H9 (cell line): ENCODE measurements around the gene YY1. TPM values are rescaled to one million over a fixed set of nuclear protein-coding genes. Genes with fewer than 3 reads are reported as not detected.
A peak's percentile ranks its signal among the peaks of the same experiment; 100 is the strongest.

Source experiments
- DNase-seq: peaks from one replicate; pipeline ENCODE4 v3.0.0-alpha.2; 2017
- H2AFZ ChIP-seq: one replicate; pipeline ENCODE4 v1.6.1; 2013; ENCODE audit warnings: mild to moderate bottlenecking, low read length, control low read depth, moderate library complexity
- H2AK5ac ChIP-seq: 2 replicates; pipeline ENCODE4 v1.6.1; 2013; ENCODE audit warnings: low read length, control low read depth, mixed read lengths; ENCODE audit not compliant: insufficient read length
- H2BK120ac ChIP-seq: one replicate; pipeline ENCODE4 v1.6.1; 2013; ENCODE audit warnings: low read depth, mild to moderate bottlenecking, low read length, control low read depth, inconsistent platforms; ENCODE audit not compliant: poor library complexity, severe bottlenecking
- H2BK12ac ChIP-seq: 2 replicates; pipeline ENCODE4 v1.6.1; 2013; ENCODE audit warnings: low read length, control low read depth, mixed read lengths, low read depth; ENCODE audit not compliant: insufficient read length
- H2BK15ac ChIP-seq: 2 replicates; pipeline ENCODE4 v1.6.1; 2013; ENCODE audit warnings: low read depth, low read length, control low read depth
- H2BK20ac ChIP-seq: one replicate; pipeline ENCODE4 v1.6.1; 2013; ENCODE audit warnings: low read depth, mild to moderate bottlenecking, low read length, control low read depth, inconsistent platforms; ENCODE audit not compliant: poor library complexity, severe bottlenecking
- H2BK5ac ChIP-seq: 2 replicates; pipeline ENCODE4 v1.6.1; 2013; ENCODE audit warnings: low read length, control low read depth, mixed read lengths; ENCODE audit not compliant: insufficient read length
- H3K14ac ChIP-seq: 2 replicates; pipeline ENCODE4 v1.6.1; 2013; ENCODE audit warnings: low read length, control low read depth; ENCODE audit not compliant: insufficient read depth
- H3K18ac ChIP-seq: 2 replicates; pipeline ENCODE4 v1.6.1; 2013; ENCODE audit warnings: low read depth, mild to moderate bottlenecking, mixed read lengths, low read length, control low read depth; ENCODE audit not compliant: insufficient read length
- H3K23ac ChIP-seq: 2 replicates; pipeline ENCODE4 v1.6.1; 2013; ENCODE audit warnings: low read length, control low read depth, mixed read lengths, low read depth; ENCODE audit not compliant: insufficient read length
- H3K23me2 ChIP-seq: 2 replicates; pipeline ENCODE4 v1.6.1; 2013; ENCODE audit warnings: low read depth, mild to moderate bottlenecking, mixed read lengths, low read length, control low read depth; ENCODE audit not compliant: insufficient read length, poor library complexity, severe bottlenecking
- H3K27ac ChIP-seq: 2 replicates; pipeline ENCODE4 v1.5.1; 2013; ENCODE audit warnings: low read length, control low read depth, mixed read lengths, low read depth; ENCODE audit not compliant: insufficient read length
- H3K27me3 ChIP-seq: 2 replicates; pipeline ENCODE4 v1.6.1; 2013; ENCODE audit warnings: low read length, control low read depth, inconsistent platforms; ENCODE audit not compliant: insufficient read depth
- H3K4ac ChIP-seq: 2 replicates; pipeline ENCODE4 v1.6.1; 2013; ENCODE audit warnings: low read depth, mild to moderate bottlenecking, control low read depth, inconsistent platforms, low read length, moderate library complexity
- H3K4me1 ChIP-seq: 2 replicates; pipeline ENCODE4 v1.6.1; 2013; ENCODE audit warnings: low read length, control low read depth, inconsistent platforms; ENCODE audit not compliant: insufficient read depth
- H3K4me2 ChIP-seq: 2 replicates; pipeline ENCODE4 v1.6.1; 2013; ENCODE audit warnings: low read length, control low read depth, mixed read lengths; ENCODE audit not compliant: insufficient read length, insufficient read depth
- H3K56ac ChIP-seq: 2 replicates; pipeline ENCODE4 v1.6.1; 2013; ENCODE audit warnings: low read depth, mild to moderate bottlenecking, mixed read lengths, low read length, control low read depth; ENCODE audit not compliant: insufficient read length
- H3K79me1 ChIP-seq: 2 replicates; pipeline ENCODE4 v1.6.1; 2013; ENCODE audit warnings: low read depth, mild to moderate bottlenecking, moderate library complexity, low read length, control low read depth, inconsistent platforms; ENCODE audit not compliant: insufficient read depth, poor library complexity, severe bottlenecking
- H3K79me2 ChIP-seq: 2 replicates; pipeline ENCODE4 v1.6.1; 2013; ENCODE audit warnings: low read length, control low read depth, inconsistent platforms; ENCODE audit not compliant: insufficient read depth
- H3K9ac ChIP-seq: 2 replicates; pipeline ENCODE4 v1.6.1; 2013; ENCODE audit warnings: low read length, control low read depth, mixed read lengths; ENCODE audit not compliant: insufficient read length; ENCODE audit errors: extremely low read depth
- H3K9me3 ChIP-seq: one replicate; pipeline ENCODE4 v1.6.1; 2013; ENCODE audit warnings: low read depth, low read length, inconsistent platforms; ENCODE audit not compliant: control insufficient read depth
- H3T11ph ChIP-seq: one replicate; pipeline ENCODE4 v1.6.1; 2013; ENCODE audit warnings: mild to moderate bottlenecking, low read length, control low read depth, inconsistent platforms
- H4K20me1 ChIP-seq: one replicate; pipeline ENCODE4 v1.6.1; 2013; ENCODE audit not compliant: control insufficient read depth, insufficient read length, insufficient read depth
- H4K5ac ChIP-seq: 2 replicates; pipeline ENCODE4 v1.6.1; 2013; ENCODE audit warnings: low read depth, mild to moderate bottlenecking, mixed read lengths, low read length, control low read depth; ENCODE audit not compliant: insufficient read length
- H4K8ac ChIP-seq: replicated peaks from 2 replicates; pipeline ENCODE4 v1.6.1; 2013; ENCODE audit warnings: low read length, control low read depth, mixed read lengths, low read depth; ENCODE audit not compliant: insufficient read length
- H4K91ac ChIP-seq: 2 replicates; pipeline ENCODE4 v1.6.1; 2013; ENCODE audit warnings: low read depth, mild to moderate bottlenecking, moderate library complexity, mixed read lengths, low read length, control low read depth; ENCODE audit not compliant: insufficient read length
- H3K27ac Mint-ChIP-seq, 3 experiments: 2 replicates in 2 of 3; 3 replicates in 1 of 3; pipeline ENCODE4 v1.8.0; 2020 to 2021; ENCODE audit warnings: mixed read lengths in 3 of 3, mild to moderate bottlenecking in 1 of 3, moderate library complexity in 1 of 3
- H3K27me3 Mint-ChIP-seq: 2 replicates; pipeline ENCODE4 v1.8.0; 2021; ENCODE audit warnings: low read depth, mild to moderate bottlenecking, moderate library complexity, mixed read lengths
- H3K36me3 Mint-ChIP-seq, 3 experiments: 2 replicates in 2 of 3; 3 replicates in 1 of 3; pipeline ENCODE4 v1.8.0; 2020 to 2021; ENCODE audit warnings: low read depth in 3 of 3, mixed read lengths in 3 of 3; ENCODE audit not compliant: insufficient read depth in 1 of 3
- H3K4me1 Mint-ChIP-seq, 2 experiments: 2 replicates each; pipeline ENCODE4 v1.8.0; 2020; ENCODE audit warnings: mixed read lengths in 2 of 2
- H3K4me3 Mint-ChIP-seq, 2 experiments: 2 replicates in 1 of 2; 3 replicates in 1 of 2; pipeline ENCODE4 v1.8.0; 2020 to 2021; ENCODE audit warnings: mild to moderate bottlenecking in 2 of 2, mixed read lengths in 2 of 2, moderate library complexity in 1 of 2
- H3K9me3 Mint-ChIP-seq, 2 experiments: 2 replicates in 1 of 2; 3 replicates in 1 of 2; pipeline ENCODE4 v1.8.0; 2020; ENCODE audit warnings: mild to moderate bottlenecking in 2 of 2, mixed read lengths in 2 of 2, moderate library complexity in 1 of 2
- WGBS: extraction: QIAGEN DNeasy Blood & Tissue Kit; methylation state at CpG from one replicate; pipeline ENCODE4 v1.1.7; 2013; ENCODE audit warnings: missing lambda C conversion rate, low lambda C conversion rate, mixed read lengths; ENCODE audit not compliant: insufficient read length; ENCODE audit errors: extremely low coverage; 5-methylcytosine and 5-hydroxymethylcytosine counted together
- total RNA-seq: library from RNA; stranded (reverse); gene quantifications from 2 replicates; pipeline ENCODE4 v1.2.1, GENCODE V29; 2021
- TF ChIP-seq, protein P1 (sequence below): fragments of 200-600 bp; sonication (generic); conservative IDR thresholded peaks from 3 replicates; pipeline ENCODE4 v1.8.0; 2021; ENCODE audit warnings: antibody characterized with exemption, mild to moderate bottlenecking

Gene YY1
- total RNA-seq, 1 experiment from 2014 or later, result 103 TPM

DNA sequence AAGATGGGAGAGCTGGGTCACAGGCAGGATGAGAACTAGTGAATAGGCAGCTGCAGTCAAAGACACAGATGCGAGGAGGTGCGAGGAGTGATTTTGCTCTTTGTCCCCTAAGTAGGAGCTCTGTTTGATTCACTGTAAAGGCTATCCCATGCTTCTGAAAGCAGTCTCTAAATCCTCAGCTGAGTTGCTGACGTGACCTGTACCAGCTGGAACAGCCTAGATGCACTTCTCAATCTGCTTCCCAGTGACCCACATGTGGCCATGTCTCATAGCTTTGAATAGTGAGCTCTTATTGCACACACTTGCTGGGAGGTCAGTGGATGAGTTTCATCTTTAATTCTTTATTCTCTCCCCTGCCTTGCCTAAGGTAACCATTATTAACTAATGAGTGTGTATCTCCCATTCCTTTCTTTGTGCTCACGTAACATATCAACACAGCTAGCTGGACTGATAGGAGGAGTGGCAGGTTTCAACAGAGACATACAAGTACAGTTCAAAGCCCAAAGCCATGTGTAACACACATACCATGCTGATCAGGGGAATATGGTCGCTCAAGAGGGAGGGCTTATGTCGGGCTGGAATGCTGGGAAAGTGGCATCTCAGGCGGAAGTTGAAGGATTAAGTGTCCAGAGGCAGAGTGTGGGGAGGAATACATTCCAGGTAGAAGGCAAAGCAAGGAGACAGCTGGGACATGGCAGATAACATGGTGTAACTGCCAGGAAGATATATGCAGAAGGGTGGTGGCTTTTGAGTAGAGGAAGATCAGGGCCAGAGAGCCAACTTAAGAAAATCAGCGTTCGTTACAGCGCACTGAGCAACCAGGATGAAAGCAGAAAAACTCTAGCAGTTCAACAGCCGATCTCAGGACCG is 15.4 kb upstream of the YY1 start:
- 0 out of 7 replicates have a peak, but pooled peaks cover 0 to 2% (median 0%) of the 10 kb centered on the region in 3 experiments for H3K36me3 Mint-ChIP-seq
- H2BK5ac ChIP-seq, result no peak overlapping the region
- H4K91ac ChIP-seq, result peak overlapping the region; percentile 54
- H3T11ph ChIP-seq, result no peak overlapping the region
- H3K27me3 Mint-ChIP-seq, result no peaks in the 10 kb centered on the region
- peak overlapping the region; percentile 4 to 31; a peak in 4 of 5 replicates for H3K4me3 Mint-ChIP-seq
- H4K8ac ChIP-seq, result no peak overlapping the region
- H4K20me1 ChIP-seq, result no peaks in the 10 kb centered on the region
- TF ChIP-seq, protein P1, sequence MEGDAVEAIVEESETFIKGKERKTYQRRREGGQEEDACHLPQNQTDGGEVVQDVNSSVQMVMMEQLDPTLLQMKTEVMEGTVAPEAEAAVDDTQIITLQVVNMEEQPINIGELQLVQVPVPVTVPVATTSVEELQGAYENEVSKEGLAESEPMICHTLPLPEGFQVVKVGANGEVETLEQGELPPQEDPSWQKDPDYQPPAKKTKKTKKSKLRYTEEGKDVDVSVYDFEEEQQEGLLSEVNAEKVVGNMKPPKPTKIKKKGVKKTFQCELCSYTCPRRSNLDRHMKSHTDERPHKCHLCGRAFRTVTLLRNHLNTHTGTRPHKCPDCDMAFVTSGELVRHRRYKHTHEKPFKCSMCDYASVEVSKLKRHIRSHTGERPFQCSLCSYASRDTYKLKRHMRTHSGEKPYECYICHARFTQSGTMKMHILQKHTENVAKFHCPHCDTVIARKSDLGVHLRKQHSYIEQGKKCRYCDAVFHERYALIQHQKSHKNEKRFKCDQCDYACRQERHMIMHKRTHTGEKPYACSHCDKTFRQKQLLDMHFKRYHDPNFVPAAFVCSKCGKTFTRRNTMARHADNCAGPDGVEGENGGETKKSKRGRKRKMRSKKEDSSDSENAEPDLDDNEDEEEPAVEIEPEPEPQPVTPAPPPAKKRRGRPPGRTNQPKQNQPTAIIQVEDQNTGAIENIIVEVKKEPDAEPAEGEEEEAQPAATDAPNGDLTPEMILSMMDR, result no peak
- H2AK5ac ChIP-seq, result no peak overlapping the region
- peaks cover 15% of the 10 kb centered on the region for H3K4me1 ChIP-seq
- H2BK20ac ChIP-seq, result no peak overlapping the region
- H3K9me3 ChIP-seq, result no peaks in the 10 kb centered on the region
- H3K9me3 Mint-ChIP-seq, result no peaks in the 10 kb centered on the region
- peak overlapping the region in 1 of 3 experiments; percentile 65; a peak in 5 of 7 replicates for H3K27ac Mint-ChIP-seq
- no CpG with 5 or more reads among the region's 12 CpGs for WGBS
- H2BK120ac ChIP-seq, result no peak overlapping the region
- 0 out of 2 replicates have a peak overlapping the region, but pooled peaks have one; percentile 22 for H3K14ac ChIP-seq
- H2AFZ ChIP-seq, result no peak overlapping the region
- H2BK12ac ChIP-seq, result peak overlapping the region; percentile 40
- H3K9ac ChIP-seq, result peak overlapping the region; percentile 34
- no peak overlapping the region for H3K4ac ChIP-seq
- peaks cover 3% of the 10 kb centered on the region; the same call in 1 of the 2 replicates for H3K79me2 ChIP-seq
- H3K27me3 ChIP-seq, result no peaks in the 10 kb centered on the region
- H3K4me2 ChIP-seq, result no peak overlapping the region
- H4K5ac ChIP-seq, result no peak overlapping the region
- peak overlapping the region; percentile 80 for H3K27ac ChIP-seq
- DNase-seq, result no peak
- no peak overlapping the region for H3K23ac ChIP-seq
- no peak overlapping the region for H3K56ac ChIP-seq
- peaks cover 14% of the 10 kb centered on the region for H3K23me2 ChIP-seq
- H3K18ac ChIP-seq, result no peak overlapping the region
- H3K4me1 Mint-ChIP-seq, result peaks cover 3 to 4% of the 10 kb centered on the region in 2 experiments; a peak in 3 of 4 replicates
- H2BK15ac ChIP-seq, result no peak overlapping the region
- peaks cover 2% of the 10 kb centered on the region for H3K79me1 ChIP-seq
